GM18907 (cell line): ENCODE results near the gene STARD10.

Experiments used
- ATAC-seq: cut with Tn5 transposase; IDR thresholded peaks from one replicate; pipeline ENCODE4 v1.9.1; 2021; ENCODE audit warnings: mild to moderate bottlenecking, moderate library complexity; ENCODE audit not compliant: unreplicated experiment

The STARD10 gene

GRCh38 chr11:72781313-72782080 is 12.3 kb downstream of the STARD10 start:
- ATAC-seq = no peak

DNA sequence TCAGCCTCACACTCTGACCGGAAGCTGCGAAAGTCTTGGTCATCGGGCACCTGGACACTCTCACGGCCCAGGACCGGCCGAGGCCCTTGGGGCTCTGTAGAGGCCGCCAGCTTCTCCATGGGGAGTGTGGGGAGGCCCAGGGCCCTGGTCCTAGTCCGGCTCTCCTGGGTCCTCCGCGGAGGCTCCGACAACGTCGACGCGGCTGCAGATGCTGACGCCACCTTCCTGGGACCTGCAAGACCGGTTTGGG is 12.9 kb downstream of the STARD10 start:
- no peak for ATAC-seq

DNA sequence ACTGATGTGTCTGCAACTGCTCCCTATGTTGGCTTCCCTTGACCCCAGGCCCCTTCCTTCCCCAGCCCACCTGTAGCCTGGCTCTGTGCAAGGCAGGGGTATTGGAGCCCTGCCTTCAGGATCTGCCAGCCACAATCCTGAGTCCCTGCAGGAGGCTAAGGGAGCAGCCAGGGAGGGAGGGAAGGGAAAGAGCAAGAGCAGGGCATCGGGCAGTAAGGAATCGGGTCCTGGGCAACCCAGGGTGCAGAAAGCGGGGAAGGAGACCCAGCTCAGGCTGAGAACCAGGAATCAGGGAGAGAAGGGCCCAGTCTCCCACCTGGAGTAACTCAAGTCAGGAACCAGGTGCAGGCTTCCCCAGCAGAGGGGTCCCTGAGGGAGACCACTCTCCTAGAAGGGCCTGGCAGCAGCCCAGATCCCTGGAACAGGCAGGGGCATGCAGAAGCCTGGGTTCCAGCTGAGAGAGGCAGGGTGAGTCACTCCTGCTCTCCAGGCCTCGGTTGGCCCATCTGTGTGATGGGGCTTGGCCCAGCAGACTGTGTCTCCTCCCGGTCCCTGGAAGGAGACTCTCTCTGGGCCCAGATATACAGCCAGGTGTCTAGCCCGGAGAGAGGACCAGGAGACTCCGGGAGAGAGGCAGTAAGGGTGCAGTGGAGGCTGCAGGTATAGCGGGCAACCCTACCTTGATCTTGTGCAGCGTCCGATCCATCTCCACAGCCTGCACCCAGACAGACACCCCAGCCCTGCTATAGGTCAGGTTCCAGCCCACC is 13.4 kb downstream of the STARD10 start:
- ATAC-seq = no peak

DNA sequence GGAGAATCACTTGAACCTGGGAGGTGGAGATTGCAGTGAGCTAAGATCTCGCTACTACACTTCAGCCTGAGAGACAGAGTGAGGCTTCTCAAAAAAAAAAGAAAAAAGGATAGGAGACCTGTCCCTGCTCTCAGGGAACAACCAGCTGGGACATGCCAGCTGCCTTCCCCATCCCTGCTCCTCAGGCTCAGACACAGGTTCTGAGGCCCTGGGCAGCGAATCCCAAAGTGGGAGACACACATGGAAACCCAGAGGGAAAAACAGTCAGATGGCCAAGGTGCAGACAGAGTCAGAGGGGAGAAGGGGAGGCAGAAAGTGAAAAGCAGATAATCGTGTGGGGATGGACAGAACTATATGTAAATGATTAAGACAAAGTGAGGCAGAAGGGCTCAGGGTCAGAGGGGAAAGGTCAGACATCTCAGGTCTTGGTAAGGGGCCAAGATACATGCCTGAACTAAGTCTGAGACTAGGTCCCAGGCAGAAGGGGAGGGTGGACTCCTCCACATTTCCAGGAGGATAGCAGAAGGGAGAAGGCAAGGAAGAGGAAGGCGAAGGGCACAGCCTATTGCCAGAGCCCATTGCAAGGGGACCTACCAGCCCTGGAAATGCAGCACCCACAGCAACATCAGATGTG is 14.2 kb downstream of the STARD10 start:
- no peak for ATAC-seq

DNA sequence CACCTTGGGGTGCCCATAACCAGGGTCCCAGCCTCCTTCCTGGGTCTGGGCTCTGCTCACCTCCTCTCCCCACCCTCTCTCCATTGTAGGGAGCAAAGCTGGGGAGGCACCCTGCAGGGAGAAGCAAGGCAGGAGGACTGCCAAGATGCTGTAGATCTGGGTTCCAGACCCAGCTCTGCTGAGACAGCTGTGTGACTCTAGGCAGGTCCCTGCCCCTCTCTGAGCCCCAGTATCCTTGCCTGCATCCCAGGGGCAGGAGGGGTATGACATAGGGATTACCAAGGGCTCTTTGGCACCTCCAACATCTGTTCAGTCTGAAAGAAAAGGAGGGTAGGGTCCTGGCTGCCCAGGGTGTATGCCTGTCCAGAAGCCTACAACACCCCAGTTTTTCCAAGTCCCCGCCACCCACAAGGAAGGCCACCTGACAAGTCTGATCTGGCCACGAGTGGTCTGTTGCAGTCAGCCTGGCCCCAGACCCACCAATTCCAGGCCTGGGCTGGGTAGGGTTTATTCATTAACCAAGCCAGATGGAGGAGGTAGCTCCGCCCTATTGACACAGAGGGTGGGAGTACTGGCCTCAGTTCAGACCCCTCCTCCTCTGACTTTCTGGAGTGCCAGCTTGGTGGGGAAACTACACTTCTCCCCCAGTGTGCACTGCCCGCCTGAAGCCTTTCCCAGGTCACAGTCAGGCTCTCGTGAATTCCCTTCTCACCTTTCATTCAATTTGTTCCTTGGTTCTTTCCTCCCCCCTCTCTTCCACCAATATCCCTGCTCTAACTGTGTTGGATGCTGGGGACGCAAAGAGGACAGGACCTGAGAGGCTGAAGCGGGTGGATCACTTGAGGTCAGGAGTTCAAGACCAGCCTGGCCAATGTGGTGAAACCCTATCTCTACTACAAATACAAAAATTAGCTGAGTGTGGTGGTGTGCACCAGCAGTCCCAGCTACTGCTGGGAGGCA is 15.0 kb downstream of the STARD10 start:
- no peak for ATAC-seq

DNA sequence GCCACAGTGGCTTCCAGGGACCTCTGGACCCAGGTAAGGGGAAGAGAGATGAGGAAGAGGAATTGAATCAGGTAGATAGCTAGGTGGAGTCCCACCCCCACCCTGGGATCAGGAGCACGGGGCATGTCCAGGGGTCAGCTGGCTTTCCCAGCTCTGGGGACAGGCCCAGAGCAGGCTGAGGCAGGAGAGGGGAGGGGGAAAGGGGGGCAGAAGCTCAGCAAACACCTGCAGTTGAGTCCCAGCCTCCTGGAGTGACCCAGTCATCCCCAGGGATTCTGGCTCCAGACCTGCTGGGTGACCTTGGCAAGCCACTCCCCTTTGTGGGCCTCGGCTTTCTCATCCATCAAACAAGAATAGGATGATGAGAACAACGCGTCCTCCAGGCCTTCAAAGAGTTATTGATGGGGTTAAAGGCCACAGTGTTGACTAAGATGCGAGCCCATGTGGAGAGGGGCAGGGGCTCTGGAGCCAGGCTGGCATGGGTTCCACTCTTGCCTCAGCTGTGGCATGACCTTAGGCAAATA is 16.0 kb downstream of the STARD10 start:
- ATAC-seq = no peak

GRCh38 chr11:72776844-72777754 is 16.7 kb downstream of the STARD10 start:
- ATAC-seq = no peak

DNA sequence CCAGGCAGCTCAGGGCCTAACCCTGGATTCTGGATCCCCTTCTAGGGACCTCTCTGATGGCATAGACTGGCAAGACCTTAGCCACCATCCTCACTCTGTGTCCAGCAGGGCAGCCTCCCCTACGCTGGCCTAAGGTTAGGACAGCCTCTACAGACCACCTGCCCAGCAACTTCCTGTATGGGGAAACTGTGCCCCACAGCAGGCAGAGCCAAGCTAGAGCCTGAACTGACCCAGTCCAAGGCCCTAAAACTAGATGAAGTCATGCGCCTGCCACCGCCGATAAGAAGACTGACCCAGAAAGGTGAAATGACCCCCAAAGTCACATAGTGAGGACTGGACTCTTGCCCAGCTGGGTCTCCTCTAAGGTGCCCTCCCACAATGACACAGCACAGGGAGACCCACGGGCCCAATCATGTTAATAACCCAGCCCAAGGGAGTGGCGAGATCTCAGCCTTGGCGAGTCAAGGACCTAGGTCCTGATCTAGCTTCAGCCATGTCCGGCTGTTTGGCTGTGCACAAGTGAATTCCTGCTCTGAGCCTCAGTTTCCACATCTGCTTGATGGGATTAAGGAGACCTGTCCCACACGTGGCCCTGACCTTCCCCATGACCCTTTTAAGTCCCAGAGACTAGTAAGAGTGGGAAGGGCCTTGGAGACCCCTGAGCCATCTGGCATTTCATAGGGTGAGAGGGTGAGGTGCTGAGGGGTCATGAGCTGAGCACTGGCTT is 17.6 kb downstream of the STARD10 start:
- ATAC-seq = no peak

DNA sequence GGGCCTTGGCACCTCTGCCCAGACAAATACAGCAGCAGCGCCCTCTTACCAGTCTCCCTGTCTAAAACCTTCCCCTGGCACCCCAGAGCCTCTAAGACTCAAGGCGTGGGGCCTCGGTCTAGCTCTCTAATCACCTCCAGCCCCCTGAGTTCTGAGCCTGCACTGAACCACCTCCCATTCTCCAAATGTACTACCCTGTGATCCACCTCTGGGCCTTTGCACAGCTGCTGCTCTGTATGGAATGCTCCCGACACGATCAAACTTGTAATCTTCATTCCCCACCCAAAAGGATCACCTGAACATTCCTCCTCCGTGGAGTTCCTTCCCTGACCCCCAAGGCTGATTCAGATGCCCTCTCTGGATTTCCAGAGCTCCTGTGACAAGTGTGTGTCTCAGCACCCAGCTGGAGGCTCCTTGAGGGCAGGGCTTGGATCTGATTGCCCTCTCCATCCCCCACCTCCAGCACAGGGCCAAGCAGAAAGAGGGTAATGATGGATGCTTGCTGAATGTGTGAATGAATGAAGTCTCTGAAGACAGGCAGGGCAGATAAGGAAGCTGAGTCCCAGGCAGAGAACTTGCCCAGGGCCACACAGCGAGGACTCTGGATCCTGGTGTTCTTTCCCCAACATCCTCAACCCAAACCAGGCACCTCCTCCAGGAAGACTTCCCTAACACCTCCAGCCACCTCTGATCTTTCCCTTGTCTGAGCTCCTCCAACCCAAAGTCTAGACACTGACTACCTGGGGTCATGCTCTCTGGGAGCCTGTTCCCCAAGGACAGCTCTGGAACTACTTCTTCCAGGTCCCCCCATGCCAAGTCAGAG is 18.3 kb downstream of the STARD10 start:
- ATAC-seq = no peak

DNA sequence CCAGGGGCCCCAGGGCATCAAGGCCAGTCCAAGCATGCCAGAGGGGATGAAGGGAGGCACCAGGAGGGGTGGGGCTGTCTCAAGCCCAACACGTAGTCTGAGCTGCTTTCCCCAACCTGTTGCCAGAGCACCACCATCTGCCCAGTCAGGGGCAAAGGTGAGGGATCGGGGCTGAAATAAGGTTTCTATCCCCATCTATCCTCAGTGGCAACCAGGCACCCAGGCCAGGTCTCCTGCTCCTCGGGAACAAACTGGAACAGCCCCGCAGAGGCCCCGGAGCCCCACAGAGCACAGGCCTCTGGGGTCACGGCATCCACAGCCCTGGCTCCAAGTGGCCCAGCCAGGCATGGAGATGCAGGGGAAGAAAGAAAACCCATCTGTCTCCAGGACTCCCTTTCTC is 19.3 kb downstream of the STARD10 start:
- no peak for ATAC-seq

- no peak for ATAC-seq
Observed at GRCh38 chr11:72773696-72774095, 20.2 kb downstream of the STARD10 start.

DNA sequence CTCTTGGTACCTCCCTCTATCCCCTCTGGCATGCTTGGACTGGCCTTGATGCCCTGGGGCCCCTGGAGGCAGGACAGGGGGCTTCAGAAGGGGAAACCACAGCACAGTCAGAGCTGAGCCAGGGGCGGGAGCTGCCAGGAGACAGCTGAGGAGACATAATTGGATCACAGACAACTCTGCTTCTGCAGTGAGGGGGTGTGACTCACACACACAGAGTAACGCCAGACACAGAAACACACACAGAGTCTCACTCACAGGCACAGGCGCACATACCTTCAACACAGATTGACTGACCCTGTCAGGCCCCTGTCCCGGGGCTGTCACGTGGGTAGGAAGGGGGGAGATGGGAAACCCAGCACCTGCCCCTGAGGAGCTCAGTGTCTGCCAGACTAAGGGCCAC is 20.6 kb downstream of the STARD10 start:
- no peak for ATAC-seq

- ATAC-seq = no peak
Observed at GRCh38 chr11:72772059-72772458, 21.8 kb downstream of the STARD10 start.

DNA sequence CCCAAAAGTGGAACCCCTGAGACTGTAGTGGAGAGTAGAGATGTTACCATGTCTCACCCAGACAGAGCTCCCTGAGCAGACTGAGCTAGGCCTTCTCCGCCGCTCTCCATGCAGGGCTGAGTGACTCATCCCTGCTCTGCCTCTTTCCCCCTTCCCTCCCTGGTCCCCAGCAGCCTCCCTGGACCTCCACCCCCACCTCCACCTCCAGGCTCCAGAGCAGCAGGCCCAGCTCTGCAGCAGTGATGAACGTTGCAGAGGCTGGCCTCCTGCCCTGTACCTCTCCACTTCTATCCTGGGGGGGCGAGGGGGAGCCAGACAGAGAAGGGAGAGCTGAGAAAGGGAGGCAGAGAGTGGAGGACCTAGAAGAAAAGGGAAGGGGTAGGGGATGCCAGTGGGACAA is 22.3 kb downstream of the STARD10 start:
- ATAC-seq = no peak

GRCh38 chr11:72770799-72771198 is 23.0 kb downstream of the STARD10 start:
- ATAC-seq = no peak

DNA sequence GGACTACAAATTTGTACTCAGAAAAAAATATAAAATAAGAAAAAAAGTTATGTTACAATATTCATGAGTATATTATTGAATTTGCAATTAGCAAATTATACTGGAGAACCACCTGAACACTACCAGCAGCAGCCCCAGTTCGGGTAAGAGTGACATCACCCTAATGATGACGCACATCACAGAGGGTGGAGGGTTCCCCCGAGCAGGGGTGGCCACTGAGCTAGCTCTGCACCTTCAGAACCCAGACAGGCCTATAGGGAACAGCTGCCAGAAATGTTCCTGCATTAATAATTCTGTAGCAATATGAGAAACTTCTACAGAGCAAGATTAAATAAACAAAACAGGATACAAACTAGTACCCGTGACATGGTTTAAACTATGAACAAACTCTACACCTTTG is 24.2 kb downstream of the STARD10 start:
- ATAC-seq = no peak

DNA sequence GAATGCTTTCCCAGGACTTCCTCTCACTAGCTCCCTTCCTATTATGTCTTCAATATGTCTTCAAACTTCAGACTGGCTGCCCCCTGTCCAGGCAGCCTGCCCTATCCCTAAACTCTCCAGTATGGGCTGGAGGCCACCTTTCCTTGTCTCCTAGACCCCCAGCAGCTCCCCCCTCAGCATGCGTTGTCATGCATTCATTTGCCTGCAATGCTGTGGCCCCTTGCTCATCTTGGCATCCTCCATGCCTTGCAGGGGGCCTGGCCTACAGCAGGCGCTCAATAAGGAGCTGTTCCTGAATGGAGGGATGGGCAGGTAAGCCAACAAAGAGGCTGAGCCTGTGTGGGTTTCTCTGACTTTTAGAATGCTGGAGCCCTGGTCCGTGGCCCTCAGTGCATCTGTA is 25.3 kb downstream of the STARD10 start:
- ATAC-seq = no peak
